T-helper 22 cell (primary cell): ENCODE measurements around the gene TRHDE.

Experiments
- DNase-seq: peaks from one replicate; pipeline ENCODE4 v3.0.0-alpha.2; 2020; ENCODE audit warnings: low read depth

Gene TRHDE

GRCh38 chr12:72272091-72272661 is at the start of gene TRHDE:
Gene TRHDE, plus strand, starts transcription at chr12:72272370. Its CDS starts 274 bp downstream, at chr12:72272644.
- no peak for DNase-seq

- DNase-seq: no peak
Observed at GRCh38 chr12:72226510-72226909, 45.7 kb upstream of the TRHDE start.

- no peak for DNase-seq
Observed at GRCh38 chr12:72228424-72228823, 43.7 kb upstream of the TRHDE start.

- no peak for DNase-seq
Observed at GRCh38 chr12:72230589-72230988, 41.6 kb upstream of the TRHDE start.

GRCh38 chr12:72234886-72235285 is 37.3 kb upstream of the TRHDE start:
- no peak for DNase-seq

- no peak for DNase-seq
Observed at GRCh38 chr12:72236071-72236705, 36.0 kb upstream of the TRHDE start.

GRCh38 chr12:72241552-72241951 is 30.6 kb upstream of the TRHDE start:
- no peak for DNase-seq

GRCh38 chr12:72242946-72243345 is 29.2 kb upstream of the TRHDE start:
- DNase-seq: no peak

- no peak for DNase-seq
Observed at GRCh38 chr12:72246370-72246769, 25.8 kb upstream of the TRHDE start.

- no peak for DNase-seq
Observed at GRCh38 chr12:72250346-72250745, 21.8 kb upstream of the TRHDE start.

GRCh38 chr12:72256725-72257124 is 15.4 kb upstream of the TRHDE start:
- DNase-seq: no peak

GRCh38 chr12:72261885-72262284 is 10.3 kb upstream of the TRHDE start:
- DNase-seq: no peak

GRCh38 chr12:72264548-72265175 is 7.5 kb upstream of the TRHDE start:
- DNase-seq: no peak

GRCh38 chr12:72267974-72268373 is 4.2 kb upstream of the TRHDE start:
- no peak for DNase-seq

- no peak for DNase-seq
Observed at GRCh38 chr12:72268386-72268785, 3.8 kb upstream of the TRHDE start.

GRCh38 chr12:72269491-72269890 is 2.7 kb upstream of the TRHDE start:
- no peak for DNase-seq

- no peak for DNase-seq
Observed at GRCh38 chr12:72270246-72270645, 1.9 kb upstream of the TRHDE start.

GRCh38 chr12:72270961-72271360 is 1.2 kb upstream of the TRHDE start:
- DNase-seq: no peak

- DNase-seq: no peak
Observed at GRCh38 chr12:72271451-72272090, 599 bp upstream of the TRHDE start.

GRCh38 chr12:72272731-72273498 is 745 bp downstream of the TRHDE start:
- no peak for DNase-seq

GRCh38 chr12:72273499-72273837 is 1.3 kb downstream of the TRHDE start:
- no peak for DNase-seq

GRCh38 chr12:72273851-72274351 is 1.7 kb downstream of the TRHDE start:
- DNase-seq: no peak
